NCI-H2029 treated with DMSO at 0.1 percent for 48 hours (cell line): Measurements from ENCODE around the gene FSTL1.

Experiments used
- DNase-seq: peaks from one replicate; lab custom pipeline; 2025; lab: John Stamatoyannopoulos, UW

Gene FSTL1, protein sequence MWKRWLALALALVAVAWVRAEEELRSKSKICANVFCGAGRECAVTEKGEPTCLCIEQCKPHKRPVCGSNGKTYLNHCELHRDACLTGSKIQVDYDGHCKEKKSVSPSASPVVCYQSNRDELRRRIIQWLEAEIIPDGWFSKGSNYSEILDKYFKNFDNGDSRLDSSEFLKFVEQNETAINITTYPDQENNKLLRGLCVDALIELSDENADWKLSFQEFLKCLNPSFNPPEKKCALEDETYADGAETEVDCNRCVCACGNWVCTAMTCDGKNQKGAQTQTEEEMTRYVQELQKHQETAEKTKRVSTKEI

DNA sequence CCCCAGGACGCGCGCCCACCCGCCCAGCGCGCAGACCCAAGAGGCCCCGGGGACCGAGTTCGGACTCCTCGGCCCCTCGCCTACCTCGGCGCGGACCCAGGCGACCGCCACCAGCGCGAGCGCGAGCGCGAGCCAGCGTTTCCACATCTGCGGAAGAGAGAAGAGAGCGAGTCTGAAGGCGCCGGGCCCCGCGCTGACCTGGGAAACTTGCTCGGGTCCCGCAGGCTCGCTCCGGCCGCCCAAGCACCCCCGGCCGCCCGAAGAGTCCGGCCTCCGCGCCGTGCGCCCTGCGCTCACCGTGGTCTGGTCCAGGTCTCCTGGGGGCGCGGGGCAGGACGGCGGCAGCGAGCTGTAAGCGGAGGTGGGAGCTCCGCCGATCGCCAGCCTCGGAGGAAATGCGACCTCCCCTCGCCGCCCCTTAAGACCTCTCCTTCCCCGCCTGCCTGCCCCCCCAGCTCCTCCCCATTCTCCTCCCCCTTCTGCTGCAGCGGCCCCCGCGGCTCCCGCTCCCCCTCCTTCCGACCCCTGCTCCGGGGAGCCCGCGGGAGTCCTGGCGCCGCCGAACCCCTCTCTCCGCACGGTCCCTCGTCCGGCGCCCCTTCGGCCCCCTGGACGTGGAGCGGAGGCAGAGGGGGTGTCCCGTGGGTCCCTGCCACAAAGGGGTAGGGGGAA is at the start of gene FSTL1:
TSS of gene FSTL1 (minus strand) at position 393 of the 672 bp plus-strand sequence. CDS start at position 147, 246 bp downstream.
- DNase-seq = no peak

DNA sequence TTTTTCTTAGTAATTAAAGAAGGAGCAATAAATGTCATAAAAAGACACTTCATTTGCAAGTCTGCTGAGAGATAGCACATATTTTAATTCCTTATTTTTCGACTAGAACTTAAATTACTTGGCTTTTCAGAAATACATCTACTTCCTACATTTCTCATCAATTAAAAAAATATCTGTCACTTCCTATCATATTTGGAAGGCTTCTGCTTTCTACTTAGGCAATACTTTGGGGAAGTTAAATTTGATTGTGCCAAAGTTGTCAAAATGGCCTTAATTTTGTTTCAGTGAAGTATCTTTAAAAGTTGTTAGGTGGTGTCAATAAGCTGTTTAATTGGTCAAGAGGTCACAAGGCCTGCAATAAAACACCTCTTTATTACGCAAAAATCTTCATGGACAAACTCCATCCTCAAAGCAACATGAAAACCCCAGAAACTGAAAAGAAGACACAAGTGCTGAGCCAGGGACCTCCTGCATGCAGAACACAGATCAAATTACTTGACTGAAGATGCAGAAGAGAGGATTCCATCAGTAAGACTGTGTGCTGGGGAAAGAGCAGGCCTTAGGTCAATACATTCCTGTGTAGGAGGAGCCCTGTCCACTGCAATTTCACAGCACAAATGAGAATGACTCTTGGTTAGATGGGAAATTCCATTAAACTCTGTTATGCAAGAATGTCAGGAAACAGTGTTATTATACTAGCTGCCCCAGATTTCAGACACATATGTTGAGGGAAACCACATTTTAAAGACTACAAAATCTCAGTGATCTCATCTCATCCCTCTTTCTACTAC is 48.0 kb upstream of the FSTL1 start:
- no peak for DNase-seq

GRCh38 chr3:120497818-120498217 is 47.0 kb upstream of the FSTL1 start:
- no peak for DNase-seq

- DNase-seq = no peak
Measured at GRCh38 chr3:120497336-120497735, 46.5 kb upstream of the FSTL1 start.

DNA sequence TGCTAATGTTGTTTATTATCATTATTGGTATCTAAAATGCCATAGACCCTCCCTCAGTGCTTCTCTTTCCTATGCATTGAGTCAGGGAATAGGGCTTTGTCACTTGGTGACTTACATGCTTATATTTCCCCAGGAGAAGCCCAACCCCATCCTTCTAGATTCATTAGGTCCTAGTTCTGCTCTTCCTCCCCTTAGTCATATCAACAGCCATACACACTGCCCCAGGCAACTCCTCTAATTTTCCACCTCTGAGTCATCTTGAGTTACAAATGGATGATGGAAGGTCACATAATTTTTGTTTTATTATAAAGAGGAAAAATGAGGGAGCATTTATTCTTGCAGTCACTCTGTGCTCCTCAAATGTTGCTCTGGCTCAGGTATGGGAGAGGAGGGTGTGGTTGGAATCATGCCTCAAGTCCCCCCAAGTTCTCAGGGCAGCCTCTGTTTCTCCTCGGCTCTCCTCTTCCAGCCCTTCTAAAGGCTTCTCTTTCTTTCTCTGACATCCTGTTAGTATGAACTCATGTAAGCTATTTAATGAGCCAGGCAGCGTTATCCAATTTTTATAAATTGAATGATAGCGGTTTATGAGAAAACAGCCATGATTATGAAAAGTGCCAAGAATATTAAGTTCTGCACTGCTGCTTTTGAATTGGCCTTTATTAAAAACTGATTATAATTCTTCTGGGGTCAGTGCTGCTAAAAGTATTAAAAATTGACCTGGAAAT is 45.6 kb upstream of the FSTL1 start:
- DNase-seq = no peak

DNA sequence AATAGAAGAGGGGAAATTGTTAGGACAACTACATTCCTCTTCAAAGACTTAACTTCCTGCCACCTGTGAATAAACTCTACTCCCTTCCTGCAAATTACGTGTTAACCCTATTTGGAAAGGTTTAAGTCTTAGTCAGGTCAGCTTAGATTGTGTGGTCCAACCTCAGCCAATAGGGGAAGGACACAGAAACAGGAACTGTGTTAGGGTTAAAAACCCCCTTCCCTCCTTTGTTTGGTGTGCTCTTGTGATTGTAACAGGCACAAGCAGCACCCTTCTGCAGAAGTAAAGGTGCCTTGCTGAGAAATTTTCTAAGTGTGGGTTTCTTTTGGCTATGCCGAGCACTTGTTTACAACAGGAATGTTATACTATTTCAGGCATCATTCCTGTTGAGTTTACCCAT is 45.0 kb upstream of the FSTL1 start:
- DNase-seq = no peak

GRCh38 chr3:120492103-120492502 is 41.3 kb upstream of the FSTL1 start:
- DNase-seq = no peak

GRCh38 chr3:120489421-120489820 is 38.6 kb upstream of the FSTL1 start:
- DNase-seq = no peak

DNA sequence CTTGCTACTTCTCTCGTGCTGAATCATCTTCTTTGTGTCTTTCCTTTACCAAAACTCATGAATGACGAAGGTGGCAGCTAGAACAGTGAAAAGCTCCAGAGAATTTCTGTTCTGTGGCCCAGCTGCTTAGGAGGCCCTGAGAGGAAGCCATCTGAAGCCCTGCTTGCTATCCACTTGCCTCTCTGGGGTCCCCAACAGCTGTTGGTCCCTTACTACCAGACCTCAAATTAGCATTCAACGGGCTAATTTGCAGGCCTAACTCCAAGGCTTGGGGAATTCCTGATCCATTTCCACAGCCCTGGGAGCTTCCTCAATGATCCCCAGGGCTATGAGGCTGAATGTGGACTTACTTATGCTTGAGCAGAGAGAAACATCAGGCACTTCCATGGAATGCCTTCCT is 37.5 kb upstream of the FSTL1 start:
- DNase-seq = no peak

DNA sequence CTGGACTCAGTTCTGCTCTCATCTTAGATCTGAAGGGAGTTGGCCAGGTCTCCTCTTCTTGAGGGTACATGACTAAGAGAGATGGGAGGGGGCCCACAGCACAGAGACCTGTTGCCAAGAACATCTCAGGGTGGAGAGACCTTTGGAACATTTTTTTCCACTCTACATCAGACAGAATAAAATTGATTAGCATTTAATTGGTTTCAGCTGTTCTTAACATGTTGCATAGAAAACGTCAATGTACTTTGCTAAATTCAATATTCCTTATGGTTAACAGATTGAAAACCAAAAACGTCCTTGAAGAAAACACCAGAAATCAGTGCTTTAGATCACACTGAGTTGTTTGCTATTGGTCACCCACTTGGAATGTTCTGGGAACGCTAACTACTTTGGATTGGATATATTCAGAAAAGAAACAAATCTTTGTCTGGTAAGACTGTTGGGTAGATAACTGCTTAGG is 36.4 kb upstream of the FSTL1 start:
- no peak for DNase-seq

GRCh38 chr3:120481081-120481480 is 30.3 kb upstream of the FSTL1 start:
- no peak for DNase-seq

DNA sequence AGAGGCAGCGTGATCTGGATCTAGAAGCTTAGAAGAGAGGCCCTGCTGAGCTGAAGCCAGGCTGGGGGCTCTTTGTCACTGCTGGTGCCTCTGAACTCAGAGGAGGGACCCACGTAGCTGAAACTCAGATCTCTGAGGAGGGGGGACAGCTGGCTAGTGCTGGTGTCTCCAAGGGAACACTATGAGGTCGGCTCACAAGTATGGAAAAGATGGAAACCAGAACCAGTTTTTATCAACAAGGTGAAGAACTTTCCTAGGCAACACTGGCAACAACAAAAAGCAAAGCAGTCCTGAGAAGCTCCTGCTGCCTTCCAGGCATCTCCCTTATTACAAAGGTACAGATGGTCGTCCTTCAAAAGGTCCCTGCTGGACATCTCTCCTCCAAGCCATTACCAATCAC is 27.0 kb upstream of the FSTL1 start:
- no peak for DNase-seq

GRCh38 chr3:120475722-120476377 is 25.1 kb upstream of the FSTL1 start:
- no peak for DNase-seq

DNA sequence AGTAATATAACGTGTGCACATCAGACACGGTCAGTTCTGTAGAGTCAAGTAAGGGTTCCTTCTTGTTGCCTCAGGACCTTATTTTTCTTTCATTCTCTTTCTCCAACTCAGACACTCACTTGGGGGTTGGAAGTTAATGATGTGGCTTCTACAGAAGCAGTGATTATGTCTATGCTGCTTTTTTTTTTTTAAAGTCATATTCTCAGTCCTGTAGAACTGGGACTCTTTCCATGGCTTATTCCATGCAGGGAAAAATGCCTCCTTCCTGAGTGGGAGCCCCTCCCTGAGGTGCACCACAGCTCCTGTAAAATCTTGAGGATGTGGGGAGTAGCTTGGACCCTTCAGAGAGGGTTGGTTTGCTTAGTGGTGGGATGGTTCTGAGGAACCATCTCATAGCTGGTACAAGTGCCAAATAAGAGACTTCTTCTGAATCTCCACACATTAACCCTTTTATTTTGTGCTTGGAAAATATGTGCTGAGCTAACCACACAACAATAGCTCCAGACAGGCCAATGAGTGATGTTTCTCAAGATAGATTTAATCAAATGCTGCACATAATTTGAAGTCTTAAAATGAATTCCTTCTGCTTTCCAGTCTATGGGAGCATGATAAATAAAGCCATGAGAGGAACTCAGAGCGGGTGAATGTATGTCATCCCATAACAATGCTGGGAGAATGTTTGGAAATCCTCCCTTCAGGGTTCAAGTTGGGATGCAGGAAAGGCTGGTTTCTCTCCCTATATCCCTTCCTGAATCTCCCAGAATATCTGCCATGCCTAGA is 23.3 kb upstream of the FSTL1 start:
- DNase-seq = no peak

GRCh38 chr3:120473389-120473788 is 22.6 kb upstream of the FSTL1 start:
- no peak for DNase-seq

DNA sequence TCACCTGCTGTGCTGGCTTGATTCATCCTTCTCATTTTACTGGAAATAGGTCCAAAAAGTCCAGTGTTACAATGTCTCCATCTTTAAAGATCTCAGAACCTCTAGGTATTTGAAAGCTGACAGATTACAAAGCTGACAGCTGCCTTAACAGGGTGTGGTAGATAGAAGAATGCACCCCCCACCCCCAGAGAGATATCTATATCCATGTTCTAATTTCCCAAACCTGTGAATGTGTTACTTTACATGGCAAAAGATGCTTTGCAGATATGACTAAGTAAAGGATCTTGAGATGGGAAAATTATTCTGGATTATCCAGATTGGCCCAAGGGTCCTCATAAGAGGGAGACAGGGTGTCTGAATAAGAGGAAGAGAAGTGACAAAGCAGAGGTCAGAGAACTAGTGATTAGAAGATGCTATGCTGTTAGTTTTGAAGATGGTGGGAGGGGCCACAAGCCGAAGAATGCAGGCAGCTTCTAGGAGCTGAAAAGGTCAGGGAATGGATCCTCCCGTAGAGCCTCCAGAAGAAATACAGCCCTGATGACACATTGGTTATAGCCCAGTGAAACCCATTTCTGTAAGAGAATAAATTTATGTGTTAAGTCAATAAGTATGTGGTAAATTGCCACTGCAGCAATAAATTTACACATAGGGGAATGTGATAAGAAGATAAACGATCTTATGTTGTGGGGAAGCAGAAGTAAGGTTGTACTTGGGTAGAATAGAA is 21.5 kb upstream of the FSTL1 start:
- no peak for DNase-seq

DNA sequence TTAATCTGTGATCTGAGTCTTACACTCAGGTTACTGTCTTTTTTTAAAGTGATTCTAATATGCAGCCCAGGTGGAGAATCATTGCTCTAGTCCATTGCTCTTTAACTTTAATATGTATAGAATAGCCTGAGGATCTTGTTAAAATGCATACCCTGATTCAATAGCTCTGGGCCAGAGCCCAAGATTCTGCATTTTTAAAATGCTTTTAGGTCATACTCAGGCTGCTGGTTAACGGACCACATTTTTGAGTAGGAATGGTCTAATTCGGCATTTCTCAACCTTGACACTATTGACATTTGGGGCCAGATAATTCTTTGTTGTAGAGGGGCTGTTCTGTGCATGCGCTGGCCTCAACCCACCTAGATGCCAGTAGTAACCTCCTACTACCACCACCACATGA is 20.9 kb upstream of the FSTL1 start:
- no peak for DNase-seq

- DNase-seq = no peak
Measured at GRCh38 chr3:120470870-120471269, 20.1 kb upstream of the FSTL1 start.

DNA sequence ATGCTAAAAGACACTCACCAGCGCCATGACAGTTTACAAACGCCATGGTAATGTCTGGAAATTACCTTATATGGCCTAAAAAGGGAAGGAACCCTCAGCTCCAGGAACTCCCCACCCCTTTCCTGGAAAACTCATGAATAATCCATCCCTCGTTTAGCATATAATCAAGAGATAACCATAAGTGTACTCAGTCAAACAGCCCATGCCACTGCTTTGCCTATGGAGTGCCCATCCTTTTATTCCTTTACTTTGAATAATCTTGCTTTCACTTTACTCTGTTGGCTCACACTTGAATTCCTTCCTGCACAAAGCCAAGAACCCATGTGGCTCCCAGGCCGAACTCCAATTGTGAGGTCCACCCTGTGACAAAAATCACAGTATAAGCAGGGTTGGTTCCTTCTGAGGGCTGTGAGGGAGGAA is 19.1 kb upstream of the FSTL1 start:
- DNase-seq = no peak

- no peak for DNase-seq
Measured at GRCh38 chr3:120469440-120469839, 18.6 kb upstream of the FSTL1 start.
